GM08714 (cell line): ENCODE results near the gene OMA1.

ENCODE experiments used
- H3K4me3 ChIP-seq: fragments of 200-500 bp; sonication (Bioruptor generic); 2 replicates; pipeline ENCODE4 v1.5.1; 2014; ENCODE audit warnings: mild to moderate bottlenecking, low read length, inconsistent platforms
- ZNF274 ChIP-seq: IDR thresholded peaks from 2 replicates; pipeline ENCODE4 v1.6.1; 2012; ENCODE audit warnings: mild to moderate bottlenecking, low read depth, low read length

OMA1 gene

DNA sequence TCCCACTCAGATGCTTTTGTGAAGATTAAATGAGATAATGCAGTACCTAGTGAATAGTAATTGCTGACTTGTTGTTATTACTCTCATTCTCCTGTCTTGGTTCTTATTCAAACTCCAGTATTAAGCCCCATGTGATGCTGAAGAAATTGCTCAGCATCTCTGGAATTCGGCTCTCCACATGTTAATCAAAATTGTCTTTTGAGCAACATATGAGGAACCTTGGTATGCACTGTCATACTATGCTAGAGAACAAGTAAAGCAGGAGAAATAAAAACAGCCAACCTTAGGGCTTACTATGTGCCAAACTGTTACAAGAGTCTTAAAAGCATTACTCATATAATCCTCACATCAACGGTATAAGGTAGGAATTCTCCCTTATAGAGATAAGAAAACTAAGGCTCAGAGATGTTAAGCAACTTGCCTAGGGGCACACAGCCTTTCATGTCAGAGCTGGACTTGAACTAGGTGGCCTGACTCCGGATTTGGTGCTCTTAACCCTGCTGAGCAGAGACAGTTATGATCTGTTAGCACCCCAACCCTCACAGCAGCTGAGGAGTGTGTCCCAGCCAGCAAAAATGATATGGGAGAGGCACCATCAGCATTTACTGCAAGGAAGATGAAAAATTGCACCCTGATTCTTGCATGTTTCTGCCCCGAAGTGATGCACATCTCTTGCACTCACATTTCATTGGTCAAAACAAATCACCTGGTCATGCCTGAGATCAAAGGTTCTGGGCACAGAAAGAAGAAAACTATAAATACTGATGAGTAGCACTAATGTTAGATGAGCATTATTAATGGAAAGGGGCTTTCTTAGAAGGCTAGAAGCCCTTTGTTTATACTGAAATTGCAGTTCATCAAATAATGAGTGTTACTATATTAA, 102.3 kb downstream of the OMA1 start:
- no peak overlapping the region for H3K4me3 ChIP-seq
- no peak for TF ChIP-seq ZNF274

DNA sequence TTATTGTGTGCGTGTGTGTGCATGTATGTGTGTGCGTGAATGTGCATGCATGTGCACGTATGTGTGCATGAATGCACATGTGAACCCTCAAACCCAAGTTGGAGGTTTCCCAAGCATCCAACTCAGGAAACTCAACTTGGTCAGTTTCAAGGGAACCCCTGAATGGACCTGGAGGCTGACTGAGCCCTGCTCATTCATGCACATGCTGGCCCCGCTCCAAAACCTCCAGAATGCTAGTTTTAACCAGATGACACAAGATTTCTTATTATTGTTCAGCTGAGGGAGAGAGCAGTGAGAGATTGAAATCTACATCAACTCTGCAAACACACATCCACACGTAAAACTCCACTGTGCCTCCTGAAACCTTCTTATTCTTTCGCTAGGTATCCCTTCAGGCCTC, 104.4 kb downstream of the OMA1 start:
- no peak for TF ChIP-seq ZNF274
- no peak overlapping the region for H3K4me3 ChIP-seq

DNA sequence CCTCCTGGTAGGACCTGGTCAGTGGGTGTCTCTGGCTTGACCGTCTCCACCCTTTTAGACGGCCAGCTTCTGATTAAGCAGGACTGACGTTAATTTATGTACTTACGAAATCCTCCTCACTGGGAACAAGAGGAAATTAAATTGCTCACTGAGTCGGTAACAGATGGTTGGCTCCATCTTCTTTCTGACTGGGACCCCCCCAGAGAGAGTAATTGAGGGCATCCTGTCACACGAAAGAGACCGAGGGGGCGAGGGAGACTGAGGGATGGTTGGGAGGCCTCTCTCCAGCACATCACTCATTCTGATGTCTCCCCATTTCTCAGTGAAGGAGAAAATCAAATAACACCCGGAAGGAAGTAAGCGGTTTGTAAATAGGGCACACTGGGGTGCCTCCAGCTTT, 104.8 kb downstream of the OMA1 start:
- TF ChIP-seq ZNF274: no peak
- H3K4me3 ChIP-seq: no peak overlapping the region

DNA sequence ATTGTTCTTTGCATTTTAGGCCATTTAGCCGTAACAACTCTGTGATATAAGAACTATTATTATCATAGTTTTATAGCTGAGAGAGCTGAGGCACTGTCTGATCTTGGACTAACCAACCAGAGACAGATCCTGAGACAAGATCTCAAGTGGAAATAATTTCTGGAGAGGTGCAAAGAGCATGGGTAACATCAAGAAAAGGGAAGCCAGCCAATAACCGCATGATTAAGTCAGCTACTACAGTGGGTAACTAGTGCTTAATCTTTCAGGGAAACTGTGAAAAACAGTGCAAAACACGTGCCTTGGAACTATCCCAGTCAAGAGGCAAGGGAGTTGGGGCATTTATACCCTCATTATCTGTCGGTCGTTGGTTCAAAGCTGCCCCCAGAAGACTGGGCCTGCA, 105.8 kb downstream of the OMA1 start:
- TF ChIP-seq ZNF274: no peak
- H3K4me3 ChIP-seq: no peak overlapping the region

DNA sequence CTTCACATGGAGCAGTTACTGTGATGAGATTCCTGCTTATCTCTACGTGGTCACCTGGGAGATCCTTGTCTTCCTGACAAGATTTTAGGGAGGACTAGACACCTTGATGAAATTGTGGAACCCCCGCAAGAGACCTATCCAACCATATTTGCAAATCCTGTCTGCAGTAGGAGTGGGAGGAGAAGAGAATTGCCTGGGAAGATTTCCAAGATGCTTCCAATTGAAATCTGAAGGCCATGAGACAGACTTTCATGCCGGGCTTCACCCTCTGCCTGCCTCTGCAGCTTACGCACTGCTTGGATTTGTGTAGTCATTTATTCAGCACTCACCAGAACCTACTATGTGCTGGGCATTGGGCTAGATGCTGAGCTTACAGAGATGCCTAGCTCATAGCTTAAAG, 106.6 kb downstream of the OMA1 start:
- H3K4me3 ChIP-seq: no peak overlapping the region

DNA sequence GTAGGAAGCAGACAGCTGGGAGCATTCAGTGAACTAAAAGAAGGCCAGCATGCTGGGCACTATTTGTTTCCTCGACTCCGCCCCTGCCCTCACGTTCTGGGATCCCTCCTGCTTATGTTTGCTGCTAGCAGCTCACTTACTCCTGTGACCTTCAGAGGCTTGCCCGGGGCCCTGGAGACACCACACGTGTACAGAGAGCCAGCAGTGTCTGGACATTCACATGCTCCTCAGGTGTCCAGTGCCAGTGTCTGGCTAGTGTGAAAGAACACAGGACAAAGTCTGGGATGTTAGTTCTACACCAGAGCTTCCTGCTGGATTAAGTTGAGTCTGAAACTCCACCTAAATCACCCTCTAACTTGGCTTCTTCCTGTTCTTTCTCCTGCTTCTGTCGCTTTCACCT, 108.1 kb downstream of the OMA1 start:
- TF ChIP-seq ZNF274: no peak

More for the DNA sequence above, 106.6 kb downstream of the OMA1 start:
- TF ChIP-seq ZNF274: no peak

DNA sequence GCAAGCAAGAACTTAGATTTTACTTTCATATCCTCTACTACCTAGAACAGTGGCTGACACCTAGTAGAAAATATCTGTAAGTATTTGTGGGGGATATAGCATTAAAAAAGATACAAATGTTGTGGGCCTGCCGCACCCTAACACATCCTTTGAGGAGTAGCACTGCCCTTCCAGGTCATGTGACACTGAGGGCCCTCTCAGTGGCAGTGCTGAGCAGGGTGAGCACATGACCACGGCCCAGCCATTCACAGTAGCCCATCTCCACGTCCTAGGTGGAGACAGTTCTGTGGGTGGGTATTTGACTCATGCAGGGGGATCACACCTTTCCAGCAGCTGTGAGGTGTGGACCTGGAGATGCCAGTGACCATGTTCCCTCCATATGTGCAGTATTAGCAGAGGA, 108.9 kb downstream of the OMA1 start:
- no peak for TF ChIP-seq ZNF274
- no peak overlapping the region for H3K4me3 ChIP-seq

More for the DNA sequence above, 108.1 kb downstream of the OMA1 start:
- no peak overlapping the region for H3K4me3 ChIP-seq

DNA sequence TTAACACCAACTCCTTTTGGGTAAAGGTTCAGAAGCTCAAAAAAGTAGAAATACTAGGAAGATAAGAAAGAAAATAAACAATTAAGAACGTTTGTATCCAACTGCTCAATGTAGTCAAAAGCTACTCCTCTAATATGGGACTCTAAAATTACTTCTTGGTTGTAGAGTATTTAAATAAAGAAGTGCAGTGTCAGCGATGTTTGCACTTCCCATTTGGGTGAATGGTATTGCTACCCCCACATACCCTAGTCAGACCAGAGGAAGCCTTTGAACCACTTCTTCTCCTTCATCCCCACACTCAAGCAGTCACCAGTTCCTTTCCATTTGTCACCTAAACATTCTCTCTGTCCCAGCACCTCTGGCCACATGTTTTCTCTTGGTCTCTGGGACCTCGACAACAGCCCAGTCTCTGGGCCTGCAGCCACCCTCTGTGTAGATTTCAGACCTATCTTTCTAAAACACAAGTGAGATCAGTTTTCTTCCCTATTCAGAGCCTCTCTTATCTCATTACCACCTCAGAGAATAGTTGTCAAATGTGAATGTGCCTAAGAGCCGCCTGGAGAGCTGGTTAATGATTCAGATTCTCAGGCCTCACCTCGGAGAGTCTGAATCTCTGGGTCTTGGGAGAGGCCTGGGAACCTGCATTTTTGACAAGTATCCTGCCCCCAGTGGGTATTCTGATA, 109.8 kb downstream of the OMA1 start:
- TF ChIP-seq ZNF274: no peak
- no peak overlapping the region for H3K4me3 ChIP-seq

DNA sequence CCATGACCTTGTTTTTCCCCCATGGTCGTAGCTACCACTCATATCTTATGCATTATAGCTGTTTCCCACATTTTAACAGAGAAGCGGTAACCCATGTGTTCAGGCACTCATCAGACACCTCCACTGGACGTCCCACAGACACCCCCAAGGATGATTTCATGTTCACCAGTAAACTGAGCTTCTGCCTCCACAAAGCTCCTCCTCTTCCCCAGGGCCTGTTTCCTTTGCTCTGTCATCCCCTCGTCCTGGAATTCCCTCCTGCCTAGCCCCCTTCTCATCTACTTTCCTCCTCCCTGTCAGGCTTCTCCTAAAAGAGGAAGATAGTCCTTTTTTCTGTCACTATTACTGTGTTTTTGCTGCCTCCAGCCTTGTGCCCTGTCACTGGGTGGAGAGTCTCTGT, 111.2 kb downstream of the OMA1 start:
- no peak for TF ChIP-seq ZNF274
- no peak overlapping the region for H3K4me3 ChIP-seq

DNA sequence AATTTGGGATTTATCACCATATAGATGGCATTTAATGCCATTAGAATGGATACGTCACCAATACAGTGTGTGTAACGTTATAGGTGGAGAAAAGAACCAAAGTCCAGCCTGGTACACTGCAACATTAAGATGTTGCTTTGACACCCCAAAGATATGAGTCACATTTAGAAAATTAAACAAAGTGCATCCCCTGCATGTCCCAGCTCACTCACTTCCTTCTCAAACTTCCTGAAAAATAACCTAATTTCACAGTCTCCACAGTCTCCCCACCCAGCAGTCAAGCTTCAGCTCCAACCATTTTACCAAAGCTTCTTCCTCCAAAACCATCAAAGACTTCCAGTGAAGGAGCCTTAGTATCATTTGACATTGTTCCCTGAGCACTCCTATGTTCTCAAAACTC, 111.9 kb downstream of the OMA1 start:
- H3K4me3 ChIP-seq: no peak overlapping the region
- TF ChIP-seq ZNF274: no peak

DNA sequence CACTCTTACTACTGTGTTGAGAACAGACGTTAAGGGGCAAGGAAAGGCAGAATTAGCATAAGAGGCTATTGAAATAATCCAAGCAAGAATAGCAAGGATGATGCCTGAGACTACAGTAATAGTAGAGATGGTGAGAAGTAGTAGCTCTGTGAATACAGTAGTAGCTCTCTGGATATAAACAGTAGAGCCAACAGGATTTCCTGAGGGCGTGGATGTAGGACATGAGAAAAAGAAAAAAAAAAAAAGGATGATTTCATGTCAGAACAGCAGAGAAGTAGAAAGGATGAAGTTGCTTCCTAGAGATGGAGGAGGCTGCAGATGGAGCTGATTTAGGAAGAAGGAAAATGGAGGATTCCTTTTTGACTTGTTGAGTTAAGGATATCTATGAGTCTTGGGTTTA, 112.3 kb downstream of the OMA1 start:
- no peak for TF ChIP-seq ZNF274
- no peak overlapping the region for H3K4me3 ChIP-seq

DNA sequence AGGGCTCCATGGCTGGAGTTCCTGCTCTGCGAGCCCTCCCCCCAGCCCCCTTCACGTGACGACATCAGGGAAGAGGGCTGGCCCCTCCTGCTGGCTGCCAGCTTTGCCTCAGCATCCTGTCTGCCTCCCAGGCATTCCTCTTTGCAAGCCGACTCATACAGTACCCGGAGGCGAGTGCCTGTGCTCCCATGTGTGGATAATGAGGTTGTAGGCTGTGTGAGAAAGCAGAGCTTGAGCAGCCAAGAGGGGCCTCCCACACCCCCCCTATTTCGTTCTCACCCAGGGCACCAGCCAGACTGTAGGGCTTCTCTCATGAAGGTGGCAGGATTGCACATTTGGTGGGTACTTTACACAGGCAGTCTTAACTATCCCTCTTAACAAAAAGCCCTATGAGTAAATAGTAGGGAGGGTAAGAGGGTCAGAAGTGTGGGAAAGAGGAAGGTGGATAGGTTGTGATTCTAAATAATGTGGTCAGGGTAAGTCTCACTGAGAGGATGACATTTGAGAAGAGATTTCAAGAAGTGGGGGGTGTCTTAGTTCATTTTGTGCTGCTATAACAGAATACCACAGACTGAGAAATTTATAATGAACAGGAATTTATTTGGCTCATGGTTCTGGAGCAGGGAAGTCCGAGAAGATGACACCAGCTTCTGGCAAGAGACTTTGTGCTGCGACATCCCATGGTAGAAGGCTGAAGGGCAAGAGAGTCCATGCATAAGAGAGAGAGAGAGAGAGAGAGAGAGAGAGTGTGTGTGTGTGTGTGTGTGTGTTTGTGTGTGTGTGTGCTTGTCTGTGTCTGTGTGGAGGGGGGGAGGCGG, 113.5 kb downstream of the OMA1 start:
- no peak overlapping the region for H3K4me3 ChIP-seq
- no peak for TF ChIP-seq ZNF274

DNA sequence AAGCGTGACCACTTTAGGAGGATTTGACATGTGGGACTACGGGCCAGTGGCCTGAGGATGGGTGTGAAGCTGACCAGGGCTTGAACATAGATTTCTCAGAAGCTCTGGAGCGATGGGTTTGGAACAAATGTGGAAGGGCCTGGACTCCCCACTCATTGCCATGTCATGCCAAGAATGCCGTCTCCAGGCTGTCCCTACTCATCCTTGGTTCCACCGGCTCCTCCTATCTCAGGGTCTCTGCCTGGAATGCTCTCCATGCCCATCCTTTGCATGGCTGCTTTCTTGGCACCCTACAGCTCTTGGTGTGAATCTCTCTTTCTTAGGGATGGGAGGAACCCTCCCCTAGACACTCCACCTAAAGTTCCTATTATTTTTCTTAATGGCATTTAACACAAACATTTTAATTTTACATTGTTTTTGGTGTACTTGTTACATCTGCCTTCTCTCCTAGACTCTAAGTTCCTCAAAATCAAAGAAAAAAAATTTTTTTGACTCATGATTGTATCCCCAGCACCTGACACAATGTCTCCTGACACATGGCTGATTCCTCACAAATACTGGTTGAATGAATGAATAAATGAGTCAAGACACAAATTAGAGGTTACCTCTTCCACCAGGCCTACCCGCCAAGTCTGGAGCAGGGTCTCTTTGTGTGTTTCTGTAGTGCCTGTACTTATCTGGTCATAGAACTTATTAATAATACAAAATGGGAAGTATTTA, 114.5 kb downstream of the OMA1 start:
- no peak for TF ChIP-seq ZNF274
- no peak overlapping the region for H3K4me3 ChIP-seq
